Neural progenitor cell (in vitro differentiated cells): ENCODE data around the gene TMEM164.

Source experiments
- EZH2 ChIP-seq: fragments of 200-600 bp; sonication (generic); IDR thresholded peaks from 2 replicates; pipeline ENCODE4 v1.6.1; 2017; ENCODE audit warnings: antibody characterized with exemption, mild to moderate bottlenecking, moderate library complexity
- EZH2phosphoT487 ChIP-seq: fragments of 200-600 bp; sonication (generic); IDR thresholded peaks from 2 replicates; pipeline ENCODE4 v1.6.1; 2017; ENCODE audit warnings: antibody characterized with exemption
- TF ChIP-seq, protein P1 (sequence below): fragments of 200-600 bp; sonication (generic); IDR thresholded peaks from 2 replicates; pipeline ENCODE4 v1.5.1; 2017; ENCODE audit warnings: antibody characterized with exemption, mild to moderate bottlenecking

DNA sequence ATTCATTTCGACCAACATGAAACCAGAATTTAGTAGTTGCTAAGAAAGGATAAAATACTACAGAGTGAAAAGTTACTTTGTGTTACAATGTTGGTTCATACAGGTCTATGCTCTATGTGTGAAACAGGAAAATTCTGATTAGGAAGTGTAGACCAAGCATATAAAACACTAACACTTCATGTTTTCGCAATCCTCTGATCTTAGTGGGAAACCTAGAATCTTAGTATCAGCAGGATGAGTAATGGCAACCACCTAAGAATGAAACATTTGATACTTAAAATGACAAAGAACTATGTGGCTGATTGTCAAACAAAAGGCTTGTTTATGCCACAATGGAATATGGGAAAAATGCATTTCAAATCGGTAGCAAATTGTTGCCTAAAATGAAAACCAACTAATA lies 198.9 kb downstream of the TMEM164 start:
- TF ChIP-seq, protein P1, sequence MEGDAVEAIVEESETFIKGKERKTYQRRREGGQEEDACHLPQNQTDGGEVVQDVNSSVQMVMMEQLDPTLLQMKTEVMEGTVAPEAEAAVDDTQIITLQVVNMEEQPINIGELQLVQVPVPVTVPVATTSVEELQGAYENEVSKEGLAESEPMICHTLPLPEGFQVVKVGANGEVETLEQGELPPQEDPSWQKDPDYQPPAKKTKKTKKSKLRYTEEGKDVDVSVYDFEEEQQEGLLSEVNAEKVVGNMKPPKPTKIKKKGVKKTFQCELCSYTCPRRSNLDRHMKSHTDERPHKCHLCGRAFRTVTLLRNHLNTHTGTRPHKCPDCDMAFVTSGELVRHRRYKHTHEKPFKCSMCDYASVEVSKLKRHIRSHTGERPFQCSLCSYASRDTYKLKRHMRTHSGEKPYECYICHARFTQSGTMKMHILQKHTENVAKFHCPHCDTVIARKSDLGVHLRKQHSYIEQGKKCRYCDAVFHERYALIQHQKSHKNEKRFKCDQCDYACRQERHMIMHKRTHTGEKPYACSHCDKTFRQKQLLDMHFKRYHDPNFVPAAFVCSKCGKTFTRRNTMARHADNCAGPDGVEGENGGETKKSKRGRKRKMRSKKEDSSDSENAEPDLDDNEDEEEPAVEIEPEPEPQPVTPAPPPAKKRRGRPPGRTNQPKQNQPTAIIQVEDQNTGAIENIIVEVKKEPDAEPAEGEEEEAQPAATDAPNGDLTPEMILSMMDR: no peak
- TF ChIP-seq EZH2: no peak
- TF ChIP-seq EZH2phosphoT487: no peak
